CD8-positive, alpha-beta memory T cell (primary cell): ENCODE results near the gene FOXK2. TPM values are rescaled to one million over a fixed set of nuclear protein-coding genes. Genes with fewer than 3 reads are reported as not detected.

Experiments
- CTCF ChIA-PET: fragments of 350-600 bp; sonication (Branson Sonifier 250); formaldehyde crosslinking; loops from one replicate; lab custom pipeline; 2021; ENCODE audit warnings: antibody characterized with exemption; lab: Charles Lee
- POLR2A ChIA-PET: fragments of 350-600 bp; sonication (Branson Sonifier 250); formaldehyde crosslinking; loops from one replicate; lab custom pipeline; 2021; ENCODE audit warnings: antibody characterized with exemption; lab: Charles Lee
- DNase-seq, 5 donors: peaks; one replicate each; pipeline versions ENCODE4 v3.0.0 to v3.0.0-alpha.2; 2020 to 2022; ENCODE audit warnings: mixed read lengths in 1 of 5
- H3K27ac ChIP-seq: one replicate; pipeline ENCODE4 v1.7.0; 2013; ENCODE audit warnings: low read depth, mild to moderate bottlenecking, low read length, moderate library complexity
- H3K27me3 ChIP-seq: 2 replicates; pipeline ENCODE4 v1.7.0; 2013; ENCODE audit warnings: low read length, mild to moderate bottlenecking; ENCODE audit not compliant: insufficient read depth, poor library complexity, severe bottlenecking
- H3K36me3 ChIP-seq: 2 replicates; pipeline ENCODE4 v1.7.0; 2013; ENCODE audit warnings: mild to moderate bottlenecking, low read length, moderate library complexity; ENCODE audit not compliant: insufficient read depth
- H3K4me1 ChIP-seq: 2 replicates; pipeline ENCODE4 v1.7.0; 2013; ENCODE audit warnings: mild to moderate bottlenecking, low read length, moderate library complexity; ENCODE audit not compliant: insufficient read depth
- H3K4me3 ChIP-seq: 2 replicates; pipeline ENCODE4 v1.7.0; 2013; ENCODE audit warnings: mild to moderate bottlenecking, low read length
- H3K9me3 ChIP-seq: 2 replicates; pipeline ENCODE4 v1.7.0; 2013; ENCODE audit warnings: mild to moderate bottlenecking, low read length
- H3K27ac Mint-ChIP-seq, 8 donors: one replicate each; pipeline ENCODE4 v1.8.0; 2020 to 2021; ENCODE audit warnings: mixed read lengths in 8 of 8, mild to moderate bottlenecking in 6 of 8, inconsistent platforms in 3 of 8, moderate library complexity in 3 of 8
- H3K27me3 Mint-ChIP-seq, 2 donors: one replicate each; pipeline ENCODE4 v1.8.0; 2020 to 2021; ENCODE audit warnings: mixed read lengths in 2 of 2, mild to moderate bottlenecking in 1 of 2, moderate library complexity in 1 of 2
- H3K36me3 Mint-ChIP-seq, 3 donors: one replicate each; pipeline ENCODE4 v1.8.0; 2020 to 2021; ENCODE audit warnings: mixed read lengths in 3 of 3, inconsistent platforms in 1 of 3, mild to moderate bottlenecking in 1 of 3
- H3K4me1 Mint-ChIP-seq, 3 donors: one replicate each; pipeline ENCODE4 v1.8.0; 2020 to 2021; ENCODE audit warnings: mixed read lengths in 3 of 3, inconsistent platforms in 1 of 3, mild to moderate bottlenecking in 1 of 3
- H3K4me3 Mint-ChIP-seq, 7 donors: one replicate each; pipeline ENCODE4 v1.8.0; 2020 to 2021; ENCODE audit warnings: mixed read lengths in 7 of 7, mild to moderate bottlenecking in 6 of 7, moderate library complexity in 4 of 7, inconsistent platforms in 2 of 7
- H3K9me3 Mint-ChIP-seq, 5 donors: one replicate each; pipeline ENCODE4 v1.8.0; 2020 to 2022; ENCODE audit warnings: mixed read lengths in 5 of 5, mild to moderate bottlenecking in 3 of 5, moderate library complexity in 2 of 5, inconsistent platforms in 1 of 5
- polyA plus RNA-seq: library from polyadenylated mRNA; unstranded; fragments of 300-500 nt; fragmentation: Illumina TruSeq; gene quantifications from one replicate; pipeline ENCODE4 v1.2.3, GENCODE V29; 2021
- total RNA-seq, 2 experiments: library from RNA; stranded (reverse); gene quantifications; one replicate each; pipeline ENCODE4 v1.2.3, GENCODE V29; 2021

The FOXK2 gene
- total and polyA plus RNA-seq, 3 experiments from 2014 or later, result 8.2 to 71.2 (median 63.9) TPM

- Histone ChIP-seq H3K9me3 (no peaks in the 10 kb centered on the region), H3K4me1 (peaks cover 11% of the 10 kb centered on the region), H3K27me3 (no peaks in the 10 kb centered on the region), H3K4me3 (no peak overlapping the region), H3K27ac (no peak overlapping the region), H3K36me3 (no peaks in the 10 kb centered on the region)
- Mint-ChIP-seq H3K9me3 (no peaks in the 10 kb centered on the region), H3K4me3 (no peak overlapping the region), H3K27ac (peak overlapping the region in 3 of 8 donors; percentile 73 to 85 (median 81)), H3K36me3 (peaks cover 0 to 27% (median 4%) of the 10 kb centered on the region in 3 donors), H3K27me3 (peaks cover 0 to 8% of the 10 kb centered on the region in 2 donors), H3K4me1 (peaks cover 22 to 33% (median 28%) of the 10 kb centered on the region in 3 donors)
- ChIA-PET CTCF (no interaction called here), POLR2A (no interaction called here)
- DNase-seq, result no peak
Observed at GRCh38 chr17:82491196-82491530, 28.4 kb upstream of the FOXK2 start.

- Histone ChIP-seq H3K4me1 (peaks cover 11% of the 10 kb centered on the region), H3K36me3 (no peaks in the 10 kb centered on the region), H3K9me3 (no peaks in the 10 kb centered on the region), H3K4me3 (no peak overlapping the region), H3K27ac (no peak overlapping the region), H3K27me3 (no peaks in the 10 kb centered on the region)
- H3K36me3 Mint-ChIP-seq, result peaks cover 0 to 23% (median 1%) of the 10 kb centered on the region in 3 donors
- POLR2A ChIA-PET, result no interaction called here
- no peak for DNase-seq
- peaks cover 0 to 8% of the 10 kb centered on the region in 2 donors for H3K27me3 Mint-ChIP-seq
- peak overlapping the region in 1 of 7 donors; percentile 37 for H3K4me3 Mint-ChIP-seq
- peak overlapping the region in 5 of 8 donors; percentile 47 to 99 (median 81) for H3K27ac Mint-ChIP-seq
- CTCF ChIA-PET, result no interaction called here
- peaks cover 18 to 33% (median 24%) of the 10 kb centered on the region in 3 donors for H3K4me1 Mint-ChIP-seq
- no peaks in the 10 kb centered on the region for H3K9me3 Mint-ChIP-seq
Observed at GRCh38 chr17:82491533-82491932, 28.0 kb upstream of the FOXK2 start.

GRCh38 chr17:82492643-82493225 is 26.8 kb upstream of the FOXK2 start:
- H3K27ac Mint-ChIP-seq, result peak overlapping the region in 2 of 8 donors; percentile 37 to 99

GRCh38 chr17:82493226-82493781 is 26.2 kb upstream of the FOXK2 start:
- Histone ChIP-seq H3K36me3 (no peaks in the 10 kb centered on the region), H3K4me3 (no peak overlapping the region), H3K27ac (no peak overlapping the region), H3K27me3 (no peaks in the 10 kb centered on the region), H3K4me1 (peaks cover 11% of the 10 kb centered on the region), H3K9me3 (no peaks in the 10 kb centered on the region)
- Mint-ChIP-seq H3K27ac (peak overlapping the region in 2 of 8 donors; percentile 54 to 99), H3K9me3 (no peaks in the 10 kb centered on the region), H3K27me3 (peaks cover 0 to 8% of the 10 kb centered on the region in 2 donors), H3K4me1 (peaks cover 17 to 33% (median 22%) of the 10 kb centered on the region in 3 donors), H3K4me3 (no peak overlapping the region), H3K36me3 (peaks cover 0 to 13% (median 1%) of the 10 kb centered on the region in 3 donors)
- ChIA-PET CTCF (interaction anchor here (0.8 to 1.9 kb wide), 3 partner anchors 9 to 192 kb away, joined by 3 to 4 read pairs (median 3); no protein-coding TSS in a partner anchor), POLR2A (interaction anchor here (0.7 kb wide), 1 partner anchor 144 kb away, joined by 3 read pairs; no protein-coding TSS in a partner anchor)
- no peak for DNase-seq

More at GRCh38 chr17:82492643-82493225, 26.8 kb upstream of the FOXK2 start:
- Histone ChIP-seq H3K27me3 (no peaks in the 10 kb centered on the region), H3K9me3 (no peaks in the 10 kb centered on the region), H3K4me3 (no peak overlapping the region), H3K27ac (no peak overlapping the region), H3K4me1 (peaks cover 7% of the 10 kb centered on the region), H3K36me3 (no peaks in the 10 kb centered on the region)
- CTCF ChIA-PET, result interaction anchor here (1.9 kb wide), 1 partner anchor 12 kb away, joined by 4 read pairs; no protein-coding TSS in a partner anchor
- Mint-ChIP-seq H3K4me1 (peaks cover 14 to 28% (median 18%) of the 10 kb centered on the region in 3 donors), H3K36me3 (peaks cover 0 to 18% (median 1%) of the 10 kb centered on the region in 3 donors), H3K9me3 (no peaks in the 10 kb centered on the region), H3K4me3 (peak overlapping the region in 1 of 7 donors; percentile 45), H3K27me3 (peaks cover 0 to 8% of the 10 kb centered on the region in 2 donors)
- DNase-seq, result no peak
- POLR2A ChIA-PET, result no interaction called here

GRCh38 chr17:82494236-82495055 is 25.1 kb upstream of the FOXK2 start:
- H3K27me3 Mint-ChIP-seq, result peaks cover 0 to 8% of the 10 kb centered on the region in 2 donors
- no peaks in the 10 kb centered on the region for H3K9me3 ChIP-seq
- peak; percentile 82 to 94 (median 84) for DNase-seq
- no peaks in the 10 kb centered on the region for H3K9me3 Mint-ChIP-seq
- H3K27me3 ChIP-seq, result no peaks in the 10 kb centered on the region
- peaks cover 0 to 4% (median 1%) of the 10 kb centered on the region in 3 donors for H3K36me3 Mint-ChIP-seq
- ChIA-PET POLR2A (no interaction called here), CTCF (interaction anchor here (0.8 to 1.5 kb wide), 3 partner anchors 8 to 193 kb away, joined by 3 to 5 read pairs (median 3); partner anchors contain the start of gene FOXK2)
- H3K4me3 ChIP-seq, result no peak overlapping the region
- peak overlapping the region; percentile 52 to 90 (median 77) for H3K4me3 Mint-ChIP-seq
- peaks cover 11% of the 10 kb centered on the region for H3K4me1 ChIP-seq
- peak overlapping the region; percentile 75 to 99 (median 90) for H3K27ac Mint-ChIP-seq
- H3K27ac ChIP-seq, result peak overlapping the region; percentile 6
- H3K4me1 Mint-ChIP-seq, result peaks cover 17 to 36% (median 22%) of the 10 kb centered on the region in 3 donors
- no peaks in the 10 kb centered on the region for H3K36me3 ChIP-seq

- ChIA-PET CTCF (interaction anchor here (1.5 to 2.1 kb wide), 2 partner anchors 14 to 24 kb away, joined by 5 to 7 read pairs; partner anchors contain the start of gene FOXK2), POLR2A (interaction anchor here (1.3 to 2.5 kb wide), 3 partner anchors 23 to 38 kb away, joined by 3 to 11 read pairs (median 5); partner anchors contain the start of genes FOXK2 and NARF)
- DNase-seq, result no peak
- no peaks in the 10 kb centered on the region for H3K27me3 ChIP-seq
- H3K9me3 Mint-ChIP-seq, result no peaks in the 10 kb centered on the region
- H3K4me3 ChIP-seq, result peak overlapping the region; percentile 66
- H3K27ac Mint-ChIP-seq, result peak overlapping the region; percentile 26 to 96 (median 82)
- no peaks in the 10 kb centered on the region for H3K9me3 ChIP-seq
- peak overlapping the region; percentile 62 to 92 (median 76) for H3K4me3 Mint-ChIP-seq
- H3K27me3 Mint-ChIP-seq, result peaks cover 0 to 8% of the 10 kb centered on the region in 2 donors
- H3K4me1 Mint-ChIP-seq, result peaks cover 17 to 36% (median 22%) of the 10 kb centered on the region in 3 donors
- H3K27ac ChIP-seq, result no peak overlapping the region
- no peaks in the 10 kb centered on the region for H3K36me3 ChIP-seq
- H3K4me1 ChIP-seq, result peaks cover 11% of the 10 kb centered on the region
- H3K36me3 Mint-ChIP-seq, result peaks cover 0 to 3% (median 0%) of the 10 kb centered on the region in 3 donors
Observed at GRCh38 chr17:82495844-82496528, 23.5 kb upstream of the FOXK2 start.
